Ascending aorta (tissue), 2 donors: ENCODE measurements around the gene ETV5. TPM values are rescaled to one million over a fixed set of nuclear protein-coding genes. Genes with fewer than 3 reads are reported as not detected.

ENCODE experiments used
- DNase-seq, 2 donors: peaks; one replicate each; pipeline ENCODE4 v3.0.0-alpha.2; 2019; ENCODE audit warnings: low spot score in 2 of 2
- H3K27ac ChIP-seq, 2 donors: fragments of 200-600 bp; sonication (generic); one replicate each; pipeline ENCODE4 v1.5.1; 2016 to 2017; ENCODE audit warnings: mild to moderate bottlenecking in 1 of 2
- H3K27me3 ChIP-seq: fragments of 200-600 bp; sonication (generic); one replicate; pipeline ENCODE4 v1.5.1; 2017
- H3K36me3 ChIP-seq, 2 donors: fragments of 200-600 bp; sonication (generic); one replicate each; pipeline ENCODE4 v1.5.1; 2016
- H3K4me1 ChIP-seq, 2 donors: fragments of 200-600 bp; sonication (generic); one replicate each; pipeline ENCODE4 v1.5.1; 2016 to 2017; ENCODE audit warnings: mild to moderate bottlenecking in 1 of 2
- H3K4me3 ChIP-seq, 2 donors: fragments of 200-600 bp; sonication (generic); one replicate each; pipeline ENCODE4 v1.5.1; 2016 to 2017; ENCODE audit warnings: mild to moderate bottlenecking in 1 of 2
- H3K9me3 ChIP-seq, 2 donors: fragments of 200-600 bp; sonication (generic); one replicate each; pipeline ENCODE4 v1.5.1; 2016
- intact Hi-C: fragments of 100-400 bp; cut with DNase I; formaldehyde crosslinking; loops from one replicate; pipeline ENCODE4 v1.15.1; 2023
- total RNA-seq: library from RNA; depleted of rRNA; stranded (reverse); fragments of >200 nt; gene quantifications from one replicate; pipeline ENCODE4 v1.1.0, GENCODE V29; 2016
- TF ChIP-seq, protein P1 (sequence below), 3 experiments: fragments of 200-600 bp in 2 of 3; fragments of 450-650 bp in 1 of 3; sonication (generic) in 2 of 3; IDR thresholded peaks; one replicate each; pipeline ENCODE4 v1.5.1; 2016 to 2019; ENCODE audit warnings: antibody characterized with exemption in 3 of 3, mild to moderate bottlenecking in 1 of 3, moderate library complexity in 1 of 3

The ETV5 gene
- total RNA-seq, 1 donor from 2014 or later = 15.8 TPM

DNA sequence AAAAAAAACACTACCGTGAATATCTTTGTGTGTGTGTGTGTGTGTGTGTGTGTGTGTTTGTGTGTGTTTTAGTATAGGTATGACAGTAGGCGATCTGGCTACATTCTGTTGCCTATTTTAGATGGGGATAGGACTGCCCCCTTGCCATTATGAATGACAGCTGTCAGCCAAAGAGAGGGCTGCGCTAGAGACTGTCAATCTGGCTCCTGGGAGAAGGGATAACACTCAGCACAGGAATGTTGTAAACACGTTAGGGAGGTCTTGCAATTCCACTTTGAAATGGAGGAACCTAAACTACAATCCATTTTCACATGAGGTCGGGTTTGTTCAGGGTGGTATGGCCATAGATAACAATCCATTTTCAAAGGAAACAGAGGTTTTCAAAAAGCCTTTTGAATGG is 14.1 kb upstream of the ETV5 start:
- Histone ChIP-seq H3K9me3 (no peaks in the 10 kb centered on the region), H3K27ac (no peak overlapping the region), H3K27me3 (no peaks in the 10 kb centered on the region), H3K4me3 (no peak overlapping the region), H3K36me3 (no peaks in the 10 kb centered on the region), H3K4me1 (no peaks in the 10 kb centered on the region)
- intact Hi-C loops = no loop called here
- TF ChIP-seq, protein P1, sequence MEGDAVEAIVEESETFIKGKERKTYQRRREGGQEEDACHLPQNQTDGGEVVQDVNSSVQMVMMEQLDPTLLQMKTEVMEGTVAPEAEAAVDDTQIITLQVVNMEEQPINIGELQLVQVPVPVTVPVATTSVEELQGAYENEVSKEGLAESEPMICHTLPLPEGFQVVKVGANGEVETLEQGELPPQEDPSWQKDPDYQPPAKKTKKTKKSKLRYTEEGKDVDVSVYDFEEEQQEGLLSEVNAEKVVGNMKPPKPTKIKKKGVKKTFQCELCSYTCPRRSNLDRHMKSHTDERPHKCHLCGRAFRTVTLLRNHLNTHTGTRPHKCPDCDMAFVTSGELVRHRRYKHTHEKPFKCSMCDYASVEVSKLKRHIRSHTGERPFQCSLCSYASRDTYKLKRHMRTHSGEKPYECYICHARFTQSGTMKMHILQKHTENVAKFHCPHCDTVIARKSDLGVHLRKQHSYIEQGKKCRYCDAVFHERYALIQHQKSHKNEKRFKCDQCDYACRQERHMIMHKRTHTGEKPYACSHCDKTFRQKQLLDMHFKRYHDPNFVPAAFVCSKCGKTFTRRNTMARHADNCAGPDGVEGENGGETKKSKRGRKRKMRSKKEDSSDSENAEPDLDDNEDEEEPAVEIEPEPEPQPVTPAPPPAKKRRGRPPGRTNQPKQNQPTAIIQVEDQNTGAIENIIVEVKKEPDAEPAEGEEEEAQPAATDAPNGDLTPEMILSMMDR (IDR thresholded peaks at IDR 0.05) = no peak
- DNase-seq = no peak

- intact Hi-C loops = no loop called here
- no peaks in the 10 kb centered on the region for H3K36me3 ChIP-seq
- no peak for DNase-seq
- no peaks in the 10 kb centered on the region for H3K9me3 ChIP-seq
- H3K4me3 ChIP-seq = no peak overlapping the region
- no peaks in the 10 kb centered on the region for H3K4me1 ChIP-seq
- no peaks in the 10 kb centered on the region for H3K27me3 ChIP-seq
- H3K27ac ChIP-seq = no peak overlapping the region
- TF ChIP-seq, protein P1 (IDR thresholded peaks at IDR 0.05) = no peak
Measured at GRCh38 chr3:186121968-186122367, 13.1 kb upstream of the ETV5 start.

- intact Hi-C loops = no loop called here
- H3K27me3 ChIP-seq = no peaks in the 10 kb centered on the region
- DNase-seq = no peak
- H3K9me3 ChIP-seq = no peaks in the 10 kb centered on the region
- TF ChIP-seq, protein P1 (IDR thresholded peaks at IDR 0.05) = no peak
- no peak overlapping the region for H3K4me3 ChIP-seq
- H3K36me3 ChIP-seq = no peaks in the 10 kb centered on the region
- H3K27ac ChIP-seq = no peak overlapping the region
- no peaks in the 10 kb centered on the region for H3K4me1 ChIP-seq
Measured at GRCh38 chr3:186121278-186121677, 12.4 kb upstream of the ETV5 start.

DNA sequence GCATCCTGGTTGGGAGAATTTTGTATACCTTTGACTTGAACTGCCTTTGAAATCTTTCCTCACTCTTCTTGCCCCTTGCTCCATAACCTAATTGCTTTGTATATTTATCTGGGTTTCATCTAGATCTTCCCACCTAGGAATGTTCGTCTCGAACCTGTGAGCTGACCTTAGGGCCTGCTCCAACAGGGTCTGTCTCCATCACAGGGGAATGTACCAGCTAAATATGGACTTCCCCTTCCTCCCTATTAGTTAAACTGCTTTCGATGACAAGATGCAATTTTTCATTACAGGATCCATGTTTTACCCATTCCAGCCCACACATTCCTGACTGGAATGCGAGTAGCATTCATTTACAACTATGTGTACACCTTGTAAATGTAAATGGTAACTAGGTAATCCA is 10.6 kb upstream of the ETV5 start:
- Histone ChIP-seq H3K4me1 (no peaks in the 10 kb centered on the region), H3K27me3 (no peaks in the 10 kb centered on the region), H3K27ac (no peak overlapping the region), H3K36me3 (no peaks in the 10 kb centered on the region), H3K9me3 (no peaks in the 10 kb centered on the region), H3K4me3 (no peak overlapping the region)
- intact Hi-C loops = no loop called here
- no peak for DNase-seq
- TF ChIP-seq, protein P1 (IDR thresholded peaks at IDR 0.05) = no peak

DNA sequence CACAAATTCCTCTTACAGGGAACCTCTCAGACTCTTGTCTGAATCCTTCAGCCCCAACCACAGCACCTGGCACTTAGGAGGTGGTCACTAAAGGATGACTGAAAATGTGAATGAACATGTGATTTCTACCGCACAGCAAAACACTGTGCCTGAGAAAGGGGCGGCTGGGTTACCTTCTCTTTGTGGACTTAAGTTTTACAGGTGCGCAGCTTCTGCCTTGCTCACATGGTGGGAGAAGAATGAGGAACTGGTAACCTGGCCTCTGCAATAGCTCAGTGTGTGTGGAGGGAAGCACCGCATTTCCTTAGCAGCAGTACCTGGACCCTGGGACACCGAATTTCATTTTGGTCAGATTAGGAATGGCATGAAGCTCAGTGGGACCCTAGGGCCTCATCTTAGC is 9.8 kb upstream of the ETV5 start:
- no peak overlapping the region for H3K27ac ChIP-seq
- no peak overlapping the region for H3K4me3 ChIP-seq
- H3K36me3 ChIP-seq = no peaks in the 10 kb centered on the region
- H3K9me3 ChIP-seq = no peaks in the 10 kb centered on the region
- H3K4me1 ChIP-seq = no peaks in the 10 kb centered on the region
- DNase-seq = no peak
- TF ChIP-seq, protein P1 (IDR thresholded peaks at IDR 0.05) = no peak
- intact Hi-C loops = no loop called here
- H3K27me3 ChIP-seq = no peaks in the 10 kb centered on the region

- Histone ChIP-seq H3K36me3 (no peaks in the 10 kb centered on the region), H3K27me3 (no peaks in the 10 kb centered on the region), H3K4me1 (no peaks in the 10 kb centered on the region), H3K27ac (no peak overlapping the region), H3K4me3 (no peak overlapping the region), H3K9me3 (no peaks in the 10 kb centered on the region)
- TF ChIP-seq, protein P1 (IDR thresholded peaks at IDR 0.05) = no peak
- intact Hi-C loops = no loop called here
- no peak for DNase-seq
Measured at GRCh38 chr3:186117521-186118134, 8.7 kb upstream of the ETV5 start.
